OCI-M2 (cell line): ENCODE results near the gene CERS6.

ENCODE experiments used
- DNase-seq: peaks from one replicate; lab custom pipeline; 2025; ENCODE audit not compliant: unreplicated experiment; lab: John Stamatoyannopoulos, UW

CERS6 gene

GRCh38 chr2:168565512-168565911, 109.4 kb downstream of the CERS6 start:
- DNase-seq, result no peak

GRCh38 chr2:168566974-168567665, 111.0 kb downstream of the CERS6 start:
- no peak for DNase-seq

GRCh38 chr2:168567836-168568235, 111.8 kb downstream of the CERS6 start:
- no peak for DNase-seq

- DNase-seq, result no peak
These were observed 112.6 kb downstream of the CERS6 start for GRCh38 chr2:168568476-168569267.

GRCh38 chr2:168571061-168571460, 115.0 kb downstream of the CERS6 start:
- no peak for DNase-seq

- no peak for DNase-seq
These were observed 117.2 kb downstream of the CERS6 start for GRCh38 chr2:168573128-168573903.

GRCh38 chr2:168574856-168575630, 119.0 kb downstream of the CERS6 start:
- DNase-seq, result no peak

GRCh38 chr2:168577885-168578284, 121.8 kb downstream of the CERS6 start:
- DNase-seq, result no peak

GRCh38 chr2:168583064-168583709, 127.1 kb downstream of the CERS6 start:
- no peak for DNase-seq

- DNase-seq, result no peak
These were observed 127.8 kb downstream of the CERS6 start for GRCh38 chr2:168583710-168584521.

- DNase-seq, result no peak
These were observed 128.8 kb downstream of the CERS6 start for GRCh38 chr2:168584911-168585310.

- no peak for DNase-seq
These were observed 129.6 kb downstream of the CERS6 start for GRCh38 chr2:168585700-168586099.

GRCh38 chr2:168587307-168587706, 131.2 kb downstream of the CERS6 start:
- no peak for DNase-seq

- no peak for DNase-seq
These were observed 133.5 kb downstream of the CERS6 start for GRCh38 chr2:168589236-168590211.

- DNase-seq, result no peak
These were observed 136.2 kb downstream of the CERS6 start for GRCh38 chr2:168592181-168592831.

GRCh38 chr2:168593713-168594112, 137.6 kb downstream of the CERS6 start:
- no peak for DNase-seq

GRCh38 chr2:168594778-168595177, 138.7 kb downstream of the CERS6 start:
- DNase-seq, result no peak
